ENCODE measurements around the gene ARTN.

DNA sequence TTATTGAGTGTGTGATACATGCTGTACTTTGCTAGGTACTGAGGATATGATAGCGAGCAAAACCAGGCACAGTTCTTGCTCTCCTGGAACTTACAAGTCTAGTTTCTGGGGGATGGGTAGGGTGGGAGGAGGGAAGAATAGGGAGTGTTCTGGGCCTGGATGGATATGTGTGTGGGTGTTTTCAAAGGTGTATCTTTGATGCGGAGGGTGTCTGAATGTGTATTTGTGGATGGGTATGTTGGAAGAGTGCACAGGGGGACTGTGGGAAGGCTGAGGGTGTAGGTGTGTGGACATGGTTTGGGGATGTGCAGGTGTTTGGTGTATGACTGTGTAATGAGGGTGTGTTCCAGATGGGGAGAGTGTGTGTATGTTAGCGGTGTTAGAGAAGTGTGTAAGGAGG, 31.7 kb downstream of the ARTN start:
- TF ChIP-seq MAX (IDR thresholded peaks at IDR 0.05; ENCODE audit: low read depth, low read length) = no peak
- TF ChIP-seq, protein P1, sequence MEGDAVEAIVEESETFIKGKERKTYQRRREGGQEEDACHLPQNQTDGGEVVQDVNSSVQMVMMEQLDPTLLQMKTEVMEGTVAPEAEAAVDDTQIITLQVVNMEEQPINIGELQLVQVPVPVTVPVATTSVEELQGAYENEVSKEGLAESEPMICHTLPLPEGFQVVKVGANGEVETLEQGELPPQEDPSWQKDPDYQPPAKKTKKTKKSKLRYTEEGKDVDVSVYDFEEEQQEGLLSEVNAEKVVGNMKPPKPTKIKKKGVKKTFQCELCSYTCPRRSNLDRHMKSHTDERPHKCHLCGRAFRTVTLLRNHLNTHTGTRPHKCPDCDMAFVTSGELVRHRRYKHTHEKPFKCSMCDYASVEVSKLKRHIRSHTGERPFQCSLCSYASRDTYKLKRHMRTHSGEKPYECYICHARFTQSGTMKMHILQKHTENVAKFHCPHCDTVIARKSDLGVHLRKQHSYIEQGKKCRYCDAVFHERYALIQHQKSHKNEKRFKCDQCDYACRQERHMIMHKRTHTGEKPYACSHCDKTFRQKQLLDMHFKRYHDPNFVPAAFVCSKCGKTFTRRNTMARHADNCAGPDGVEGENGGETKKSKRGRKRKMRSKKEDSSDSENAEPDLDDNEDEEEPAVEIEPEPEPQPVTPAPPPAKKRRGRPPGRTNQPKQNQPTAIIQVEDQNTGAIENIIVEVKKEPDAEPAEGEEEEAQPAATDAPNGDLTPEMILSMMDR (IDR thresholded peaks at IDR 0.05; ENCODE audit: low read depth, low read length) = no peak
